ENCODE results near the gene CTNNBL1. TPM values are rescaled to one million over a fixed set of nuclear protein-coding genes. Genes with fewer than 3 reads are reported as not detected.

Gene CTNNBL1
- total RNA-seq, 1 experiment from 2014 or later: 71.2 TPM

- Histone ChIP-seq H3K4me1 (ENCODE audit: control insufficient read depth, insufficient read depth, low read length) (peaks cover 18% of the 10 kb centered on the region), H3K4me3 (ENCODE audit: low read depth in 2 of 2, low read length in 2 of 2) (peak overlapping the region in 1 of 2 experiments; percentile 29; a peak in 2 of 4 replicates), H3K36me3 (ENCODE audit: control insufficient read depth, insufficient read depth, low read length) (no peaks in the 10 kb centered on the region), H3K9me3 (ENCODE audit: control insufficient read depth, insufficient read depth, low read depth, low read length) (no peaks in the 10 kb centered on the region), H3K27me3 (ENCODE audit: control insufficient read depth, insufficient read depth, low read length) (no peaks in the 10 kb centered on the region), H3K27ac (ENCODE audit: low read length) (no peak overlapping the region)
- ChIA-PET CTCF (interaction anchor here (0.7 kb wide), 1 partner anchor 197 kb away, joined by 11 read pairs; no protein-coding TSS in a partner anchor), POLR2A (no interaction called here)
- ATAC-seq: peak; percentile 50
- intact Hi-C loops (cut with micrococcal nuclease; ENCODE audit: unreplicated experiment): loop anchor here (5.0 to 10.0 kb wide), 2 partner anchors 76 to 351 kb away; no protein-coding TSS in a partner anchor
- TF ChIP-seq, protein P1, sequence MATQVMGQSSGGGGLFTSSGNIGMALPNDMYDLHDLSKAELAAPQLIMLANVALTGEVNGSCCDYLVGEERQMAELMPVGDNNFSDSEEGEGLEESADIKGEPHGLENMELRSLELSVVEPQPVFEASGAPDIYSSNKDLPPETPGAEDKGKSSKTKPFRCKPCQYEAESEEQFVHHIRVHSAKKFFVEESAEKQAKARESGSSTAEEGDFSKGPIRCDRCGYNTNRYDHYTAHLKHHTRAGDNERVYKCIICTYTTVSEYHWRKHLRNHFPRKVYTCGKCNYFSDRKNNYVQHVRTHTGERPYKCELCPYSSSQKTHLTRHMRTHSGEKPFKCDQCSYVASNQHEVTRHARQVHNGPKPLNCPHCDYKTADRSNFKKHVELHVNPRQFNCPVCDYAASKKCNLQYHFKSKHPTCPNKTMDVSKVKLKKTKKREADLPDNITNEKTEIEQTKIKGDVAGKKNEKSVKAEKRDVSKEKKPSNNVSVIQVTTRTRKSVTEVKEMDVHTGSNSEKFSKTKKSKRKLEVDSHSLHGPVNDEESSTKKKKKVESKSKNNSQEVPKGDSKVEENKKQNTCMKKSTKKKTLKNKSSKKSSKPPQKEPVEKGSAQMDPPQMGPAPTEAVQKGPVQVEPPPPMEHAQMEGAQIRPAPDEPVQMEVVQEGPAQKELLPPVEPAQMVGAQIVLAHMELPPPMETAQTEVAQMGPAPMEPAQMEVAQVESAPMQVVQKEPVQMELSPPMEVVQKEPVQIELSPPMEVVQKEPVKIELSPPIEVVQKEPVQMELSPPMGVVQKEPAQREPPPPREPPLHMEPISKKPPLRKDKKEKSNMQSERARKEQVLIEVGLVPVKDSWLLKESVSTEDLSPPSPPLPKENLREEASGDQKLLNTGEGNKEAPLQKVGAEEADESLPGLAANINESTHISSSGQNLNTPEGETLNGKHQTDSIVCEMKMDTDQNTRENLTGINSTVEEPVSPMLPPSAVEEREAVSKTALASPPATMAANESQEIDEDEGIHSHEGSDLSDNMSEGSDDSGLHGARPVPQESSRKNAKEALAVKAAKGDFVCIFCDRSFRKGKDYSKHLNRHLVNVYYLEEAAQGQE (IDR thresholded peaks at IDR 0.05; ENCODE audit: insufficient read depth in 1 of 2, low read depth in 2 of 2, low read length in 1 of 2): no peak
- TF ChIP-seq POLR2AphosphoS5 (IDR thresholded peaks at IDR 0.05; ENCODE audit: low read depth, low read length) (no peak), CTCF (IDR thresholded peaks at IDR 0.05) (no peak), TCF7L2 (IDR thresholded peaks at IDR 0.05; ENCODE audit: low read depth, low read length) (no peak), SIN3A (IDR thresholded peaks at IDR 0.05; ENCODE audit: borderline replicate concordance, insufficient read depth, low read depth, low read length) (no peak)
- in situ Hi-C loops (cut with HindIII; ENCODE audit: low pct_unique_long_range_greater_than_20kb, low sequenced_read_pairs): no loop called here
- DNase-seq (ENCODE audit: low read depth, low spot score): no peak
- BruUV-seq (replicated peaks): no TSS peak
Measured at GRCh38 chr20:37915800-37916570, 222.2 kb downstream of the CTNNBL1 start.

DNA sequence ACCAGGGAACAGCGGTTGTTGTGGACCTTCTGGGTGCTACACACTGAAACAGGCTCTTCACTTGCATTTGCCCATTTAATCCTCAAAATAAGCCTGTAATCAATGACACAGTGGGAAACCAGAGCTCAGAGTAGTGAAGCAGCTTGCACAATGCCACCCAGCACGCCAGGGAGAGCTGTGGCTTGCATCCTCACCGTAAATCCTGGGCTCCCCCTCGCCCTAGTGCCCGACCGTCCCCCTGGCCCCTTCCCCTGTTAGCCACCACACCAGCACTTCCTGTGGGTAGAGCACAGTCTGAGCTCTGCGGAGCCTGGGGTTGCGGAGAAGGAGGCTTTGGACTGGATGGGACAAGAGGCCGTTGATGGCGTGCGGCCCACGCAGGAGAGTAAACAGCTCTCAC, 223.6 kb downstream of the CTNNBL1 start:
- Histone ChIP-seq H3K27ac (ENCODE audit: low read length) (no peak overlapping the region), H3K9me3 (ENCODE audit: control insufficient read depth, insufficient read depth, low read depth, low read length) (no peaks in the 10 kb centered on the region), H3K27me3 (ENCODE audit: control insufficient read depth, insufficient read depth, low read length) (no peaks in the 10 kb centered on the region), H3K4me1 (ENCODE audit: control insufficient read depth, insufficient read depth, low read length) (peaks cover 18% of the 10 kb centered on the region), H3K36me3 (ENCODE audit: control insufficient read depth, insufficient read depth, low read length) (no peaks in the 10 kb centered on the region), H3K4me3 (ENCODE audit: low read depth in 2 of 2, low read length in 2 of 2) (no peak overlapping the region)
- ATAC-seq: no peak
- in situ Hi-C loops (cut with HindIII; ENCODE audit: low pct_unique_long_range_greater_than_20kb, low sequenced_read_pairs) (no loop called here), intact Hi-C loops (cut with micrococcal nuclease; ENCODE audit: unreplicated experiment) (loop anchor here (5.0 to 10.0 kb wide), 2 partner anchors 75 to 353 kb away; no protein-coding TSS in a partner anchor)
- ChIA-PET CTCF (interaction anchor here (0.7 kb wide), 1 partner anchor 20 kb away, joined by 3 read pairs; no protein-coding TSS in a partner anchor), POLR2A (no interaction called here)
- TF ChIP-seq POLR2AphosphoS5 (IDR thresholded peaks at IDR 0.05; ENCODE audit: low read depth, low read length) (no peak), TCF7L2 (IDR thresholded peaks at IDR 0.05; ENCODE audit: low read depth, low read length) (no peak), CTCF (IDR thresholded peaks at IDR 0.05) (no peak), SIN3A (IDR thresholded peaks at IDR 0.05; ENCODE audit: borderline replicate concordance, insufficient read depth, low read depth, low read length) (no peak)
- TF ChIP-seq, protein P1 (IDR thresholded peaks at IDR 0.05; ENCODE audit: insufficient read depth in 1 of 2, low read depth in 2 of 2, low read length in 1 of 2): no peak
- no TSS peak for BruUV-seq (replicated peaks)
- DNase-seq (ENCODE audit: low read depth, low spot score): no peak

Data from Panc1 (cell line).